Transverse colon (tissue), 4 donors: ENCODE data around the gene KCNA2. TPM values are rescaled to one million over a fixed set of nuclear protein-coding genes. Genes with fewer than 3 reads are reported as not detected.

Experiments used
- DNase-seq: peaks from one replicate; pipeline ENCODE4 v3.0.0-alpha.2; 2019
- H3K27ac ChIP-seq, 4 donors: fragments of 200-600 bp; sonication (generic); 2 replicates each; pipeline ENCODE4 v1.5.1; 2016 to 2018; ENCODE audit warnings: inconsistent platforms in 4 of 4
- H3K27me3 ChIP-seq: fragments of 200-600 bp; sonication (generic); 2 replicates; pipeline ENCODE4 v1.5.1; 2017; ENCODE audit warnings: inconsistent platforms
- H3K36me3 ChIP-seq, 4 donors: fragments of 200-600 bp; sonication (generic); 2 replicates each; pipeline ENCODE4 v1.5.1; 2017 to 2019; ENCODE audit warnings: inconsistent platforms in 4 of 4
- H3K4me1 ChIP-seq, 4 donors: fragments of 200-600 bp; sonication (generic); 2 replicates each; pipeline ENCODE4 v1.5.1; 2017 to 2020; ENCODE audit warnings: inconsistent platforms in 4 of 4
- H3K4me3 ChIP-seq, 4 donors: fragments of 200-600 bp; sonication (generic); 1 replicate in 1 of 4; 2 replicates in 3 of 4; pipeline versions ENCODE4 v1.5.1 to v1.6.1; 2017 to 2019; ENCODE audit warnings: inconsistent platforms in 4 of 4
- H3K9me3 ChIP-seq, 2 donors: fragments of 200-600 bp; sonication (generic); 2 replicates each; pipeline ENCODE4 v1.5.1; 2017 to 2019; ENCODE audit warnings: inconsistent platforms in 2 of 2
- EP300 ChIP-seq: sonication (generic); formaldehyde crosslinking; IDR thresholded peaks from one replicate; pipeline ENCODE4 v1.6.1; 2017; ENCODE audit warnings: antibody characterized with exemption, low read depth
- POLR2A ChIP-seq: fragments of 450-650 bp; IDR thresholded peaks from one replicate; pipeline ENCODE4 v1.6.1; 2016; ENCODE audit warnings: antibody characterized with exemption, mild to moderate bottlenecking, moderate library complexity
- POLR2AphosphoS5 ChIP-seq, 3 donors: sonication (generic); formaldehyde crosslinking; IDR thresholded peaks; one replicate each; pipeline ENCODE4 v1.6.1; 2016; ENCODE audit warnings: antibody characterized with exemption in 3 of 3
- WGBS, 2 donors: methylation state at CpG; one replicate each; pipeline ENCODE4 v1.1.5; 2018; ENCODE audit warnings: low coverage in 1 of 2; 5-methylcytosine and 5-hydroxymethylcytosine counted together
- in situ Hi-C, 4 donors: fragments of 200-750 bp; cut with MboI; loops; one replicate each; pipeline versions ENCODE4 v1.15.0 to v1.15.1; 2017; ENCODE audit warnings: low sequenced_read_pairs in 3 of 4, low pct_ligation_motif_present in 1 of 4, low pct_unique_long_range_greater_than_20kb in 1 of 4
- intact Hi-C: fragments of 100-400 bp; cut with DNase I; formaldehyde crosslinking; loops from one replicate; pipeline ENCODE4 v1.15.1; 2023; ENCODE audit warnings: low total_unique reads
- total RNA-seq, 4 donors: library from RNA; depleted of rRNA; stranded (reverse); fragments of >200 nt; gene quantifications; one replicate each; pipeline ENCODE4 v1.1.0, GENCODE V29; 2016
- TF ChIP-seq, protein P1 (sequence below), 5 experiments: fragments of 200-600 bp in 3 of 5; fragments of 450-650 bp in 2 of 5; sonication (generic) in 3 of 5; IDR thresholded peaks; 1 replicate in 2 of 5; 2 replicates in 3 of 5; pipeline ENCODE4 v1.5.1; 2016 to 2017; ENCODE audit warnings: antibody characterized with exemption in 5 of 5, inconsistent platforms in 3 of 5, mild to moderate bottlenecking in 2 of 5, moderate library complexity in 1 of 5

Gene KCNA2
- total RNA-seq, 4 donors from 2014 or later, result 0.40 to 1.7 (median 0.68) TPM; not detected in 1

GRCh38 chr1:110573314-110573713 is 32.8 kb downstream of the KCNA2 start:
- intact Hi-C loops (no loop called here), in situ Hi-C loops (no loop called here)
- 97 to 100% methylated on average over 1 of the region's 1 CpG for WGBS, 2 donors
- Histone ChIP-seq H3K4me1 (no peaks in the 10 kb centered on the region), H3K4me3 (no peak overlapping the region), H3K36me3 (no peaks in the 10 kb centered on the region), H3K27ac (no peak overlapping the region), H3K9me3 (no peaks in the 10 kb centered on the region), H3K27me3 (peaks cover 7% of the 10 kb centered on the region)
- DNase-seq, result no peak
- no peak for TF ChIP-seq EP300
- no peak for TF ChIP-seq POLR2AphosphoS5 (IDR thresholded peaks at IDR 0.05)
- no peak for TF ChIP-seq POLR2A

DNA sequence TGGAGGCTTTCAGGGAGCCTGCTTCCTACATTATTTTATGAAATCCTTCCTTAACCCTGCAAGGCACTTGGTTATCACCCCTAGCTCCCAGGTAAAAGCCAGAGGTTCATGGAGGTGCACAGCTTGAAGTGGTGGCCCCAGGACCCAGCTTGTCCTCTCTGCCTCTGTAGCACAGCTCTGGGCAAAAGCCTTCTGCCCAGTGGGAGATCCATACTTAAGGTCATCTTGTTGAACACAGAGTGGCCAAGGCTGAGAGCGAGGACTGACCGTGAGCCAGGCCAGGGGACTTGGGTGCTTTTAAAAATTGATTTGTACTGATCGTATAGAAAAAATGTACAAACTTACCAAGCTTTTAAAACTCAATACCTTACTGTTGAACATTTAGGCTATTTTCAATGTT is 33.4 kb downstream of the KCNA2 start:
- in situ Hi-C loops, result no loop called here
- 97 to 100% methylated on average over 3 of the region's 3 CpGs for WGBS, 2 donors

DNA sequence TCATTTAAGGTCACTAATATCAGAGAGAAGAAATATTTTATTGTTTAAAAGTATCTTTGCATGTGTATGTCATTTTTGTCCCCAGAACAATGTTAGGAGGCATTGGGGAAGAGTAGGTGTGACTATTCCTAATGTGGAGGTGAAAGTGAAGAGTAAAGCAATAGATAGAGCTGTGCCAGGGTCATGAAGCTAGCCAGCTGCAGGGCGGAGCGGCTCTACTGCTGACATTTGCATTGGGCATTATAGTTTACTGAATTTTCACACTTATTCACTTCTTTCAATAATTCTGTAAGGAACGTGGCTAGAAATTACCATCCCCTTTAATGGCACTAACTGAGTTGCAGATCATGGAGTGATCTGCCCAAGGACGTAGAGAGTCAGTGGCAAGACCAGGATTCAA is 35.3 kb downstream of the KCNA2 start:
- H3K4me3 ChIP-seq, result no peak overlapping the region
- no peak for DNase-seq
- peaks cover 12% of the 10 kb centered on the region for H3K27me3 ChIP-seq
- no peaks in the 10 kb centered on the region for H3K4me1 ChIP-seq
- in situ Hi-C loops, result no loop called here
- TF ChIP-seq, protein P1, sequence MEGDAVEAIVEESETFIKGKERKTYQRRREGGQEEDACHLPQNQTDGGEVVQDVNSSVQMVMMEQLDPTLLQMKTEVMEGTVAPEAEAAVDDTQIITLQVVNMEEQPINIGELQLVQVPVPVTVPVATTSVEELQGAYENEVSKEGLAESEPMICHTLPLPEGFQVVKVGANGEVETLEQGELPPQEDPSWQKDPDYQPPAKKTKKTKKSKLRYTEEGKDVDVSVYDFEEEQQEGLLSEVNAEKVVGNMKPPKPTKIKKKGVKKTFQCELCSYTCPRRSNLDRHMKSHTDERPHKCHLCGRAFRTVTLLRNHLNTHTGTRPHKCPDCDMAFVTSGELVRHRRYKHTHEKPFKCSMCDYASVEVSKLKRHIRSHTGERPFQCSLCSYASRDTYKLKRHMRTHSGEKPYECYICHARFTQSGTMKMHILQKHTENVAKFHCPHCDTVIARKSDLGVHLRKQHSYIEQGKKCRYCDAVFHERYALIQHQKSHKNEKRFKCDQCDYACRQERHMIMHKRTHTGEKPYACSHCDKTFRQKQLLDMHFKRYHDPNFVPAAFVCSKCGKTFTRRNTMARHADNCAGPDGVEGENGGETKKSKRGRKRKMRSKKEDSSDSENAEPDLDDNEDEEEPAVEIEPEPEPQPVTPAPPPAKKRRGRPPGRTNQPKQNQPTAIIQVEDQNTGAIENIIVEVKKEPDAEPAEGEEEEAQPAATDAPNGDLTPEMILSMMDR (IDR thresholded peaks at IDR 0.05), result no peak
- TF ChIP-seq POLR2A (no peak), POLR2AphosphoS5 (IDR thresholded peaks at IDR 0.05) (no peak)
- intact Hi-C loops, result no loop called here
- H3K9me3 ChIP-seq, result no peaks in the 10 kb centered on the region
- no peak overlapping the region for H3K27ac ChIP-seq
- no peaks in the 10 kb centered on the region for H3K36me3 ChIP-seq
- WGBS, 2 donors, result 59 to 61% methylated on average over 4 of the region's 4 CpGs

More for the DNA sequence above, 33.4 kb downstream of the KCNA2 start:
- DNase-seq, result no peak
- Histone ChIP-seq H3K27ac (no peak overlapping the region), H3K4me3 (no peak overlapping the region), H3K27me3 (peaks cover 12% of the 10 kb centered on the region), H3K36me3 (no peaks in the 10 kb centered on the region), H3K9me3 (no peaks in the 10 kb centered on the region), H3K4me1 (no peaks in the 10 kb centered on the region)
- intact Hi-C loops, result no loop called here
- TF ChIP-seq EP300 (no peak), POLR2AphosphoS5 (IDR thresholded peaks at IDR 0.05) (no peak), POLR2A (no peak)
- TF ChIP-seq, protein P1 (IDR thresholded peaks at IDR 0.05), result no peak

- intact Hi-C loops, result no loop called here
- no peaks in the 10 kb centered on the region for H3K36me3 ChIP-seq
- WGBS, 2 donors, result 35% methylated on average over 3 of the region's 3 CpGs; no CpG with 5 or more reads in 1 of the 2 donors
Observed at GRCh38 chr1:110570307-110570706, 35.9 kb downstream of the KCNA2 start.

DNA sequence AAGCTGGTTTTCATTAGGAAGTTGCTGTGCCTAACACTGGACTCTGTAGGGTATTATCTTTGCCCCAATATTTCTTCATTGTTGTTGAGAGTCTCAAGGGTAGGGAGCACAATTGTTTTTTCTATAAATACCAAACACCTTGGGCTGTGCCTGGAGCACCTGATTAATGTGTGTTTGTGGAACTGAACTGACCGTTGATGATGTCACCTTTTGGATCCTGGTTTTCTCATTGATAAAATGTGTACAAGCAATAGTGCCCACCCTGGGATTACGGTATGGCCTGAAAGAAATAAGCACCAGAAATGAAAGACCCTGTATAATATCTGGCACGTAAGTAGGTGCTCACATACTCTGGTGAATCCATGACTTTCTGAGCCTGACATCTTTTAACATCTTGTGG is 39.3 kb downstream of the KCNA2 start:
- Histone ChIP-seq H3K9me3 (no peaks in the 10 kb centered on the region), H3K36me3 (no peaks in the 10 kb centered on the region), H3K27ac (no peak overlapping the region), H3K4me1 (no peaks in the 10 kb centered on the region), H3K27me3 (peaks cover 10% of the 10 kb centered on the region), H3K4me3 (no peak overlapping the region)
- intact Hi-C loops (no loop called here), in situ Hi-C loops (no loop called here)
- TF ChIP-seq POLR2A (no peak), EP300 (no peak), POLR2AphosphoS5 (IDR thresholded peaks at IDR 0.05) (no peak)
- TF ChIP-seq, protein P1 (IDR thresholded peaks at IDR 0.05), result no peak
- DNase-seq, result no peak
- 54 to 74% methylated on average over 2 to 3 of the region's 3 CpGs for WGBS, 2 donors

More at GRCh38 chr1:110570307-110570706, 35.9 kb downstream of the KCNA2 start:
- TF ChIP-seq POLR2A, result no peak
- H3K4me3 ChIP-seq, result no peak overlapping the region
- no peak overlapping the region for H3K27ac ChIP-seq
- H3K4me1 ChIP-seq, result no peaks in the 10 kb centered on the region
- H3K27me3 ChIP-seq, result peaks cover 12% of the 10 kb centered on the region
- no peaks in the 10 kb centered on the region for H3K9me3 ChIP-seq
- in situ Hi-C loops, result no loop called here
- DNase-seq, result no peak
